AG09319 (cell line): ENCODE data around the gene BBS10.

Experiments
- DNase-seq: peaks from one replicate; pipeline ENCODE4 v3.0.0-alpha.2; 2010; ENCODE audit warnings: low read depth; ENCODE audit errors: extremely low read depth
- TF ChIP-seq, protein P1 (sequence below): IDR thresholded peaks from 2 replicates; pipeline ENCODE4 v1.5.1; 2011; ENCODE audit warnings: low read depth, mild to moderate bottlenecking, inconsistent platforms, low read length, moderate library complexity

Gene BBS10

DNA sequence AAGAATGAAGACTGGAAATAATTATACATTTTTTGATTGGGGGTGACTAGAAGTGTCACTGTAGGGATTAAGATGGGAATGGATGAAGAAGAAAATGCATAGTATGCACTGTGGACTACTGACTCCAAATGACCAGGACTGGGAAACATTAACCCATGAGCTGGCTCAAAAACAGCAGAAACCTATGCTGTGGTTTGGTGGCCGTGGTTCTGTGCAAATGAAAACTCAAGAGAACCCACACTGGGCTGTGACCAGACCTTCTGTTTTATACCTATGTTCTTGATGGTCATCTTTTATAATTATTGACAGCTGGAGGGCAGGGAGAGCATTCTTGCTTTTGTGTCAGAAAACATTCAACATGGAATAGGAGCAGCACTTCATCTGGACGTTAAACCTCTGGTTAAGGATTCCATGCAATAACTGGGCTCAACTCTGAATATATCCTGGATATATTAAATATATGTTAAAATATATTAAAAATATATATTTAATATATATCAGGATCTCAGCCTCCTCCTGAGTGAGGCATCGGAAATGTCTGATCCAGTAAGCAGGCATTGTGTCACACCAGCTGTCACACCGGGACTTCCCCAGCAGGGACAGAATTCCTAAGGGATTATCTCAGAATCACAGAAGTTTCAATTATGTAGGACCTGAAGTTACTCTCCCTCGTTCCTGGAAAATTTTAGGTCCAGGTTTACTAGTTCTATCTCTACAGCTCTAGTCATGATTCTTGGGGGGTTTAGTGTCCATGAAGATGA, 48.5 kb downstream of the BBS10 start:
- TF ChIP-seq, protein P1, sequence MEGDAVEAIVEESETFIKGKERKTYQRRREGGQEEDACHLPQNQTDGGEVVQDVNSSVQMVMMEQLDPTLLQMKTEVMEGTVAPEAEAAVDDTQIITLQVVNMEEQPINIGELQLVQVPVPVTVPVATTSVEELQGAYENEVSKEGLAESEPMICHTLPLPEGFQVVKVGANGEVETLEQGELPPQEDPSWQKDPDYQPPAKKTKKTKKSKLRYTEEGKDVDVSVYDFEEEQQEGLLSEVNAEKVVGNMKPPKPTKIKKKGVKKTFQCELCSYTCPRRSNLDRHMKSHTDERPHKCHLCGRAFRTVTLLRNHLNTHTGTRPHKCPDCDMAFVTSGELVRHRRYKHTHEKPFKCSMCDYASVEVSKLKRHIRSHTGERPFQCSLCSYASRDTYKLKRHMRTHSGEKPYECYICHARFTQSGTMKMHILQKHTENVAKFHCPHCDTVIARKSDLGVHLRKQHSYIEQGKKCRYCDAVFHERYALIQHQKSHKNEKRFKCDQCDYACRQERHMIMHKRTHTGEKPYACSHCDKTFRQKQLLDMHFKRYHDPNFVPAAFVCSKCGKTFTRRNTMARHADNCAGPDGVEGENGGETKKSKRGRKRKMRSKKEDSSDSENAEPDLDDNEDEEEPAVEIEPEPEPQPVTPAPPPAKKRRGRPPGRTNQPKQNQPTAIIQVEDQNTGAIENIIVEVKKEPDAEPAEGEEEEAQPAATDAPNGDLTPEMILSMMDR: no peak
- DNase-seq: no peak
